HG03103 (cell line): ENCODE data around the gene COMMD10.
"Not testable (repeated sequence)": the region's sequence is repeated elsewhere in the genome, so short reads cannot be mapped to it uniquely, and the experiment has no call there.

Experiments used
- ATAC-seq: cut with Tn5 transposase; IDR thresholded peaks from one replicate; pipeline ENCODE4 v1.9.1; 2021; ENCODE audit warnings: low read depth; ENCODE audit not compliant: unreplicated experiment

The COMMD10 gene

DNA sequence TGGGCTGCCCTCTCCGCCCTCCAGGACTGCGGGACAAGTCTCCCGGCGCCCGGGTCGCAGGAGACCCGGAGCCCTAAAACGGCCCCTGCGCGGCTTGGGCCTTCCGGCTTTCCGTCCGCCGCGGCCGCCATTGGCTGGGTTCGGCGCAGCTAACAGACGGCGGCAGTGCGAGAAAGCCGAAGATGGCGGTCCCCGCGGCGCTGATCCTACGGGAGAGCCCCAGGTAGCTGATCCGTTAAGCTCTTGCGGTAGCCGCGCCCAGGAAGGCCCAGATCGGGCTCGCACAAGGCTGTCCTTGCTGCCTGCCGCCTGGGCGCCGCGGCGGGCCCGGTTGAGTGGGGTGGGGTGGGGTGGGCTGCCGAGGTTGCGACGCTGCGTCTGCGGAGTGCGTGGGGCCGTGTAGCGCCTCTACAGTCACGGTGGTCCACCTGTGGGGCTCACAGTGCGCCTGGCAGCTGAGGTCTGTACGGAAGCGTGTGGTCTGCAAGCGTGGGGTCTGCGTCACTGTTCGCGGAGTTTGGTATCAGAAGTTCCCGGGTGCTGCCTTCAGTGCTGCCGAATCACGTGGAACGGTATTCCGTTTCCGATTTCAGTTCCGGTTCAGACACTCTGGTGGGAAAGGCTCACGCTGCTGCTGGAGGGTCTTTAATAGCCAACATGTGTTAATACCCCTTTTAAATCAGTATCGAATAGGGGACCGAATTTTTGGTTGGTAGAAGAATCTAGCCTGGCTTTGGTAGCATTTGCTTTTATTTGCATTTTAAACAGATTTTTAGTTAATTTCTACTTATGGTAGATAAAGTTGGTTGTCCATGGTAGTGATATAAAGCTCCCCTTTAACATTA, at the start of gene COMMD10:
Gene COMMD10 (plus strand): TSS at position 155 of the 845 bp plus-strand sequence.
- peak; percentile 87 for ATAC-seq

GRCh38 chr5:116035123-116035522, 49.7 kb upstream of the COMMD10 start:
- no peak for ATAC-seq

DNA sequence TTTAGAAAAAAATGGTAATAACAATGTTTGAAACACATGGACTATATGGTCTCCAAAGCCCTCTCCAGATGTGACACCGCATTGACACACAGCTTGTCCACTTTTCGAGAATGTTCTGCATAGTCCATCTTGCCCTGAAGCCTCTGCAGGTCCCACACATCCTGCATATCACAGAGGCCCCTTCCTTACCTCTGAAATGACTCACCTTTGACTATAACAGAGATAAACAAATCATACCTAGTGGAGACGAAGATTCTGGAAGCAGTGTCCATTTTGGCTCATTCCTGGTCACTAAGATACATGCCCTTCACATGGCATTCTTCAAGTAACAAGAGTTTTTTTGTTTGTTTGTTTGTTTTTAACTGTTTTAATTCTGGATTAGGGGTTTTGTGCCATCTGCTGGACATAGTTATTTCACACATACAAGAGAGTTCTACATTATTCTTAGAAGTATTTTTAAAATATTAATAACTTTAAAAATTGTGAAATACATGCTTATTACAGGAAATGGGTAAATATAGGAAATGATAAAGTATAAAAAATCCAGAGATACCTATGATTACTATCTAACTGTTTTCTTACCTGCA, 47.5 kb upstream of the COMMD10 start:
- no peak for ATAC-seq

DNA sequence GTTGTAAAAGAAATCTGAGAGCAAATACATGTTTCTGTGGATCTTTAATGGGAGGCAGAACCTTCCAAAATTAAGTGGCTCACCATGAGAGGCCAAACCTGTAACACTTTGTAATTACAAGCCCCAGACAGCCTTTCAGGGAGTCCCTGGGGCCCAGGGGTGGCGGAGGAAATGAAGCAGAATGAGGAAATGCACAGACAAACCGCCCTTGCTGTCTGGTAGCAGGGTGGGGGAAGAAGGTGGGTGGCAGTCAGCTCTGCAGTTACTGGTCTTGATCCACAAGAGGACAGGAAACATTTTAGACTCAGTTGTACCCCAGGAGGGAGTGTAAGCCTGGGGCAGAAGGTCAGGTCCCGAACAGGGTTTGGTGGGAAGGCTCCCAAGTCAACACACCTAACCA, 46.0 kb upstream of the COMMD10 start:
- peak; percentile 87 for ATAC-seq

DNA sequence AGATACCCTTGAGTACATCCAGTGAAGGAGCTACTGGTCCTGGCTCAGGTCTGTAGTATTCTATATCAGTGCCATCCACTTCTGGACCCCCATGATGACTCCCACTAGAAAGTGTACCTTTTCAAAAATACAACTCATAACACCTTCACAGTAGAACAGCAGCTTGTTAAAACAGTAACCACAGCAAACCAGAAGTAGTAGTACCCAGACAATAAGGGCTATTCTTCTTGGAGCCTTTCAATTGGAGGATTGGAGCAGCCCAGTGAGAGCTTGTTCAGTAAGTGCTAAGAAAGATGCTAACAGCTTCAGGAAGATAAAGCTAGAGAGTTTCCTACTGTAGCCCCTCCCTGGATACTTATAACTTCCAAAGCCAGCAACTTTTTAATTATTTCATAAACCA, 42.5 kb upstream of the COMMD10 start:
- ATAC-seq = no peak

GRCh38 chr5:116044073-116044472, 40.8 kb upstream of the COMMD10 start:
- ATAC-seq = no peak

DNA sequence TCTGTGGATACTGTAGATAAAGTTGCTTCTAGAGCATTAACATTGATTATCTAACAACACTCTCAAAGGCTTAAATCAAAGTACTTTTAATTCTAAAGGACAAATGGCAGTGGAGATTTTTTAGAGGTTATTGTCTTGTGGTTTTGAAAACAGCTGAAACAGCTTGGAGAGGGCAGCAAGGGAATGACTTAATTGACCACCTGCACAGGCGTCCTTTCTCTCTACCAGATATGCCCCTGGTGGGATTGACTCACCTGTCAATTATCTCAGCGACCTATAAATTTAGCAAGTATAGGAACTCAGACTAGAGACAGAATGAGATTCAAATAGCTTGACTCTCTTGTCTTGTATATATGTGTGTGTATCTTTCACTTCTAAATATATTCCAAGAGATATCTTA, 39.0 kb upstream of the COMMD10 start:
- no peak for ATAC-seq

DNA sequence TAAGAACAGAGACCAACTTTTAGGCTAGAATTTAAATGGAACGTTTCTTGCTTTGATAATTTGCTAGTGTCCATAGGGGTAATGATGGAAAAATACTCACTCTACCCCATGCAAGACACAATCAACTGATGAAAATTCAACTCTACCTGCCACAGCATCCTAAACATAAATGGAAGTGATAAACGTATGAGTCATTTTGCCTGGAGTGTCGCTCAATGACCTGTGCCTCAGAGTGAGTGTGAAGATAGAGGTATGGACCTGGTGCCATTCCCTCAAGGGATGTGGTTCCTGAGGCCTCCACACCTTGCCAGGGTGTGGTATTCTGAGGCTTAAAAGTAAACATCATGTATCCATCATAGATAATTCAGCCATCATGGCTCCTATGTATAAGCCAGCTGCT, 38.6 kb upstream of the COMMD10 start:
- ATAC-seq = no peak

GRCh38 chr5:116046823-116047222, 38.0 kb upstream of the COMMD10 start:
- ATAC-seq = no peak

DNA sequence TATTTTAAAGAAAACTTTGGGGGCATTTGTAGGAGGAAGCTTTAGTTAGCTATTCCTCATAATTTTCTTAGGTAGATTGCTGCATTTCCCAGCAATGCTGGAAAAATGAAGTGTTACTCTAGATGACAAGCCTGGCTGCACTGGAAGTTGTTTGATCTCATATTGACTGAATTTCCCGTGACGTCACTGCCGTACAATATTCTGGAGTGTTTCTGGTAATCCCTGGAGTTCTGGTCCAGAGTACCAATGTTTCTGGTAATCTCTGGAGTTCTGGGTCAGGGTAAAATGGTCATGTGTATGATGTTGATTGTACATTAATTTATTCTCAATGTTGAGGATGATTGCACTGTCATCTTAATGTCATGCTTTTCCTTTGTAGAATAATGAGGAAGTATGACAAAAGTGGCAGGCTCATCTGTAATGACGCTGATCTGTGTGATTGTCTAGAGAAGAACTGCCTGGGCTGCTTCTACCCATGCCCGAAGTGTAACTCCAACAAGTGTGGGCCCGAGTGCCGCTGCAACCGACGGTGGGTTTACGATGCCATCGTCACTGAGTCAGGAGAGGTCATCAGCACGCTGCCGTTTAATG, 26.4 kb upstream of the COMMD10 start:
- no peak for ATAC-seq

GRCh38 chr5:116062352-116062751, 22.5 kb upstream of the COMMD10 start:
- no peak for ATAC-seq

DNA sequence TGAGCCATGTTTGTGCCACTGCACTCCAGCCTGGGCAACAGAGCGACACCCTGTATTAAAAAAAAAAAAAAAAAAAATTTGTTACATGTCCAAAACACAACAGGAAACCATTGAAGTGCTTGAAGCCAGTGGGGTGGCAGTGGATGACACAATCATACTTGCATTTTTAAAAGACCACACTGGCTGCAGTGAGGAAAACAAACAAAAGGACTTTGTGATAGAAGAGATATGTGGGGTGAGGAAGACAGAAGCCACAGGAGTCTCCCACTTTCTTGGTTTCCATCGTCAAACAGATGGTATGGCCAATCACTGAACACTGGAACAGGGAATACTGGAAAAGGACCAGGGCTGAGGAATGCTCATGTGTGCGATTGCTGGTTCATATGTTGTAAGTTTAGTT, 20.9 kb upstream of the COMMD10 start:
- no peak for ATAC-seq

DNA sequence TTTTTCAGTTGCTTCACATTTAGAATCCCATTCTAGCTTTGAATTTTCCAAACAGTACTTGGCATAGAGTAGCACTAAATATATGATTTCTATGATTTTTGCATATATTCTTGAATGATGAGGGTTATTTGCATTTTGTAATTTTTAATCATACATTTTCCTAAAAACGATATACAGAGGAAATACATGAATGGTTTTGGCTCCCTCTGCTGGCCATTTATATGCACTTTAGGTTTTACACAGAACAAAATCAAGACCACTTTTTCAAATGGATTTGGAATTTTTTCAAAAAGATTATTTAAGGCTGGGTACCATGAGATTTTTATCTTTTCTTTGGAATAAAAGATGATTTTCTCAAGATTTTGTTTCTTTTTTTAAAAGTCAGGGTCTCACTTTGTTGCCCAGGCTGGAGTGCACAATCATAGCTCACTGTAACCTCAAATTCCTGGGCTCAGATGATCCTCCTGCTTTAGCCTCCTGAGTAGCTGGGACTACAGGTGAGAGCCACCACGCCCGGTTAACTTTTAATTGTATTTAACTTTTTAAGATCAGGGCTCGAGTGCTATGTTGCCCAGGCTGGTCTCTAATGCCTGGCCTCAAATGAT, 16.7 kb upstream of the COMMD10 start:
- ATAC-seq = no peak

GRCh38 chr5:116071211-116071610, 13.6 kb upstream of the COMMD10 start:
- no peak for ATAC-seq

DNA sequence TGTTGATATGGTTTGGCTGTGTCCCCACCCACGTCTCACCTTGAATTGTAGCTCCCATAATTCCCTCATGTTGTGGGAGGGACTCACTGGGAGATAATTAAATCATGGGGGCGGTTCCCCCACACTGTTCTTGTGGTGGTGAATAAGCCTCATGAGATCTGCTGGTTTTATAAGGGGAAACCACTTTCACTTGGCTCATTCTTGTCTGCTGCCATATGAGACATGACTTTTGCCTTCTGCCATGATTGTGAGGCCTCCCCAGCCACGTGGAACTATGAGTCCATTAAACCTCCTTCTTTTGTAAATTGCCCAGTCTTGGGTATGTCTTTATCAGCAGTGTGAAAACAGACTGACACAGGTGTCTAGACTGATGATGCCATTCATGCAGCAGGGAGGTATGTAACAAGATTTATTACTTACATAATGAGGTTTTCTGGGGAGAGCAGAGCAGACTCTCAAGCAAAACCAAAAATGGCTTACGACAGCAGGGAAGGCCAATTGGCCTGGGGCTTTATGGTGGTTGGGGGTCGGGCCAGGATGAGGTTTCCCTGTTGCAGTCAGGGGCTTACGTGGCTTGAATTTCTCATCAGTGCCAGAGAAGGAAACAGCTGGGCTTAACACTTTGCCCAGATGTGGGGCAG, 9.5 kb upstream of the COMMD10 start:
- ATAC-seq = no peak

DNA sequence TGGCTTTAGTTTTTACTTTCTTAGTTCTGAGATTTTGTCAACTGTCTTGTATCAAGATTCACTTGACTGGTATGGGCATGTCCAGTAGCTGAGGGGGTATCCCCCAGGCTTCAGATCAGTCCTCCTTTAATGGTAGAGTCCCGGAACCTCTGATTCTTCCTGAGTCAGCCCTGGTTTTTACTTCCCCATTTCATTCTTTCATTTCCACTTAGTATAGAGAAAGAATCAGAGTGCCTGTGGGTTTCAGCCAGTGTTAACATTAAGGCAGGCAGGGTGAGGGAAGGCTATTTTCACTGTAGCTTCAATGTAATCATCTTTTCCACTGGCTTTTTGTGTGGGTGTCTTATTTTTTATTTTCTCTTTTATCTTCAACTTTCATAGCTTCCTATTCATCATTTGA, 8.3 kb upstream of the COMMD10 start:
- ATAC-seq = peak; percentile 100

DNA sequence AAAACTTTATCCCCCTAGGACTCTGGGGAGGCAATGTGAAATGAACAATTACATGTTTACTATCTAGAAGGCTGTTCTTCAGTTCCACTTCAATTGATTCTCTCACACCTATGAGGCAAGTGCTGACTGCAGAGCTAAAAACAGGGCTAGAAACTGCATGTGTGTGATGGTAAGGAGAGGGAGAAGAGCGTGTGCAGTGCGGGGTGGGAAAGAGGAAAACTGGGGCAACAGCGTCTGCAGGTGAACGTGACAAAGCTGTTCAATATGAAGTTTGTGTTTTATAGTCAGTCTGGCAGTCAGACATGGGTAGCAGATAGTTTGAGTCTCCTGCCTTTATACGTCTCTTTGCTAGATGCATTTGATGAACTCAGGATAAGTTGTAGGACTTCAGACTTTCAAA, 6.6 kb upstream of the COMMD10 start:
- ATAC-seq = no peak

GRCh38 chr5:116084287-116084691, 536 bp upstream of the COMMD10 start:
- peak; percentile 28 for ATAC-seq

DNA sequence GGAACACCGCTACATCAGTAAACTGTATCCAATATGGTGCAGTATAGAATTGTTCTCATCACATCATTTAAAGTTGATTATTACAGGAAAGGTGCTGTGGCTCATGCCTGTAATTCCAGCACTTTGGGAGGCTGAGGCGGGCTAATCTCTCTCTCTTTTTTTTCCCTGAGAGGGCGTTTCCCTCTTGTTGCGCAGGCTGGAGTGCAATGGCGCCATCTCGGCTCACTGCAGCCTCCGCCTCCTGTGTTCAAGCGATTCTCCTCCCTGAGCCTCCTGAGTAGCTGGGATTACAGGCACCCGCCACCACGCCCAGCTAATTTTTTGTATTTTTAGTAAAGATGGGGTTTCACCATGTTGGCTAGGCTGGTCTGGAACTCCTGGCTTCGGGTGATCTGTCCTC, 1.5 kb downstream of the COMMD10 start:
- not testable (repeated sequence) for ATAC-seq

DNA sequence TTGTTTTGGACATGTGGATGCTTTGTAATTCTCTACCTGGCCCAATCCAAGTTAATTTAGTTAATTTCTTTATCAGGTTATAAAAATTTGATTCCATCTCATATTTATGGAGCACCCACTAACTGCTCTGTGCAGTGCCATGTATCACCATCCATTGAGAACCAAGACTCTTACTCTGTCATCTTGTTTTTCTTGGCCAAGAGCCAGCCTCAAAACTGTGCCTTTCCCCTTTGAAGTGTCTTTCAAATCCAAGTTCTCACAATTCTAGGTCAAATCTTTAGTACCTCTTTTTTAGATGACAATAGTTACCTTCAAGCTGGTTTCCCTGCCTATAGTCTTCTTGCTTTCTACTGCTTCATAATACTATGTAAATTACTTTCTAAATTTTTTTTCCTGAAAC, 3.2 kb downstream of the COMMD10 start:
- no peak for ATAC-seq

DNA sequence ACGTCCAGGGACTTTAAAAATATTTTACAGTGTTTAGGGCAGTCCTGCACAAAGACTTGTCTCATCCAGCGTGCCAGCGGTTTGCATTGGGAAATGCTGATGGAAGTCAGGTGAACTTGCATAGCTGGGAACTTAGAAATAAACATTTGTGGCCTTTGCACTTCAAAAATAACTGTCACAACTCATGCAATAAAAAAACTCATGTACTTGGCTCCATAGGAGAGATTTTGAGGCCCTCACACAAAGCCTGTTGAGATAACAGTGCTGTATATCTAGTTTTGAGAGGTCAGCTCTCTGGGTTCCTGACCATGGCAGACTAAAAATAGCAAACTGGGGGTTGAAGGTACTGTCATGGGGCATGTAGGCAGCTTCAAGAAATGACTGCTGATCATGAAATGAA, 5.5 kb downstream of the COMMD10 start:
- ATAC-seq = no peak
